ENCODE results near the gene NUDT8. TPM values are rescaled to one million over a fixed set of nuclear protein-coding genes. Genes with fewer than 3 reads are reported as not detected.

Gene NUDT8
- total RNA-seq, 4 donors from 2014 or later = 16.7 to 67.7 (median 51.1) TPM

- peak; percentile 71 to 79 for DNase-seq
- 79 to 81% methylated on average over 10 of the region's 12 CpGs for whole genome bisulfite sequencing, 2 donors
- no peaks in the 10 kb centered on the region for H3K36me3 ChIP-seq
- H3K4me3 ChIP-seq (replicated peaks in 1 of 3) = no peak overlapping the region
- H3K27me3 ChIP-seq = no peaks in the 10 kb centered on the region
- TF ChIP-seq POLR2A (IDR thresholded peaks at IDR 0.05) = no peak
- TF ChIP-seq CTCF (IDR thresholded peaks at IDR 0.05) = no peak
- H3K9me3 ChIP-seq = no peaks in the 10 kb centered on the region
- intact Hi-C loops (cut with DNase I) = loop anchor here (10.0 kb wide), 1 partner anchor 172 kb away; no protein-coding TSS in a partner anchor
- no peak overlapping the region for H3K27ac ChIP-seq
- H3K4me1 ChIP-seq = peaks cover 5 to 25% of the 10 kb centered on the region in 2 donors
These were observed 2.6 kb upstream of the NUDT8 start for GRCh38 chr11:67632175-67632981.

- Histone ChIP-seq H3K4me3 (replicated peaks in 1 of 3) (no peak overlapping the region), H3K27me3 (no peaks in the 10 kb centered on the region), H3K9me3 (no peaks in the 10 kb centered on the region), H3K27ac (no peak overlapping the region), H3K4me1 (peaks cover 5 to 25% of the 10 kb centered on the region in 2 donors), H3K36me3 (no peaks in the 10 kb centered on the region)
- 95 to 98% methylated on average over 2 of the region's 2 CpGs for WGBS, 2 donors
- DNase-seq = no peak
- no peak for TF ChIP-seq CTCF (IDR thresholded peaks at IDR 0.05)
- intact Hi-C loops (cut with DNase I) = loop anchor here (10.0 kb wide), 1 partner anchor 173 kb away; no protein-coding TSS in a partner anchor
These were observed 2.1 kb upstream of the NUDT8 start for GRCh38 chr11:67631853-67632174.

- no peak overlapping the region for H3K27ac ChIP-seq
- TF ChIP-seq POLR2A (IDR thresholded peaks at IDR 0.05) (no peak), CTCF (IDR thresholded peaks at IDR 0.05) (no peak)
- H3K4me3 ChIP-seq (replicated peaks in 1 of 3) = no peak overlapping the region
- no peaks in the 10 kb centered on the region for H3K9me3 ChIP-seq
- no peak for DNase-seq
- intact Hi-C loops (cut with DNase I) = loop anchor here (10.0 kb wide), 1 partner anchor 173 kb away; no protein-coding TSS in a partner anchor
- H3K4me1 ChIP-seq = peaks cover 5 to 25% of the 10 kb centered on the region in 2 donors
- no peaks in the 10 kb centered on the region for H3K36me3 ChIP-seq
- 87 to 91% methylated on average over 3 to 7 of the region's 7 CpGs for WGBS, 2 donors
- H3K27me3 ChIP-seq = no peaks in the 10 kb centered on the region
These were observed 1.7 kb upstream of the NUDT8 start for GRCh38 chr11:67631411-67631810.

GRCh38 chr11:67630943-67631331, 1.2 kb upstream of the NUDT8 start:
- DNase-seq = no peak
- H3K27ac ChIP-seq = peak overlapping the region; percentile 46 to 83 (median 54)
- H3K9me3 ChIP-seq = no peaks in the 10 kb centered on the region
- H3K4me1 ChIP-seq = peaks cover 5 to 28% of the 10 kb centered on the region in 2 donors
- H3K27me3 ChIP-seq = no peaks in the 10 kb centered on the region
- H3K36me3 ChIP-seq = no peaks in the 10 kb centered on the region
- intact Hi-C loops (cut with DNase I) = loop anchor here (10.0 kb wide), 1 partner anchor 174 kb away; no protein-coding TSS in a partner anchor
- TF ChIP-seq POLR2A (IDR thresholded peaks at IDR 0.05) (no peak), CTCF (IDR thresholded peaks at IDR 0.05) (no peak)
- H3K4me3 ChIP-seq (replicated peaks in 1 of 3) = peak overlapping the region in 2 of 3 donors; percentile 16 to 45
- 64 to 69% methylated on average over 16 of the region's 16 CpGs for WGBS, 2 donors

Data from thyroid gland (tissue), 4 donors.